Stimulated activated CD4-positive, alpha-beta T cell treated with anti-CD3 and anti-CD28 coated beads, Interleukin-1b, Interleukin-23, amount 100 ng/mL, for 48 hours (primary cell): Measurements from ENCODE around the gene BTNL9.
"Not testable (repeated sequence)": the region's sequence is repeated elsewhere in the genome, so short reads cannot be mapped to it uniquely, and the experiment has no call there.

ENCODE experiments used
- DNase-seq: peaks from one replicate; pipeline ENCODE4 v3.0.0-alpha.2; 2020

The BTNL9 gene

DNA sequence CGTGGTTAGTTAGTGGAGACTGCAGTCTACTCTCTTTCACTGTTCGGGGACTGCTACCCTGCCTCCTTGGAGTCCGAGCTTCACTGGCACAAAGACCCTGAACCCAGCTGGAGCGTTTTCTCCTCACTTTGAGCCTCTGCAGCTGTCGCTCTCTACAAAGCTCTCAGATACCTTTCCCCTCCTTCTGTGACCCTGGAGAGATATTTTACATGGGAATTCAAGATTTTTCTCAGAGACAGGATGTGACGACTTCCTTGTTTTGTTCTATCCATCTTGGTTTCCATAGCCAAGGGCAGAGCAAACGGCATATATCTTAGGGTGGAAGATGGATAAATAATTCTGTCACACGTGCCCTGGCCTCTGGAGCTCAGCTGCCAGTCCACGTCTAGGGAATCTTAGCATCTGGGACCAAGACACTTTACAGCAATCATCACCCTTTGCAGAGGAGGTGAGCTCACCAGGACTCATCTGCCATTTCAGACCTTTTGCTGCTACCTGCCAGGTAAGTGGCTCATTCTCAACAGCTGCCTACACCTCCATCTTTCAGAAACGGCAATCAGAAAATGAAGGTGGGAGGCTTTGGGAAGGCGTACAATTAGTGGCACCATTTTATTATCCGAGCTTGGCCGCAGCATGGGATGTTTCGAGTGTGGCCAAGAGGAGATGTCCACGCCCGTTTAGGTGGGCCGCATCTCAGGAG is at the start of gene BTNL9:
Gene BTNL9 (plus strand): TSS at position 336 of the 700 bp plus-strand sequence. CDS start 5,224 bp downstream, outside the sequence.
- DNase-seq = no peak

DNA sequence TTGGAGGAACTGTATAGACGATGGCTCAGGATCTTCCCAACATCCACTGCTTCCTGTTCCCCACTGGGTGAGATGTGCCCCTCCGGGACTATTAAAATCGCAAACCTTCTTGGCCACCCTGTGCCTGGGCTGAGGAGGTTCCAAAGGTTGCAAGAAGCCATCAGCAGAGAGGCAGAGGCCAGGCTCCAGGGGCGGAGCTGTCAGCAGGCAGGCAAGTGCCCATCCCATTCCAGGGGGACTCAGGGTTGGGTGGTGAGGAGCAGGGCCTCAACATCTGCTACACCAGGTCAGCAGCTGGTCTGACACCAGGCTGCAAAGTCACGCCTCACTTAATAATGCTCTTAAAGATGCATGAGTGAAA is 49.2 kb upstream of the BTNL9 start:
- no peak for DNase-seq

DNA sequence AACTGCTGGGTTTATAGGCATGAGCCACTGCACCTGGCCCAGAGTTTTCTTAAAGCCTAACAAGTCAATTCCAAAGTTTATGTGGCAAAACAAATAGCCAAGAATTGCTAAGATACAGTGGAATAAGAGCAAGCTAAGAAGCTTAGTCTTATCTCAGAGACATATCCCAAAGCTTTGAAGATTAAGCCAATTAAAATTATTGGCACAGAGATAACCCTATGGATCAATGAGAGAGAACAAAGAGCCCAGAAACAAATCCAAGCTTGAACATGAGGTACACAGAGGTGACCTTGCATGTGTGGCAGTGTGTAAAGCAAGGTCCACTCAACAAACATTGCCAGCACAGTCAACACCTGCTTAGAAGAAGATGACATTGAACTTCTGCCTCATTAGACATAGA is 38.1 kb upstream of the BTNL9 start:
- no peak for DNase-seq

DNA sequence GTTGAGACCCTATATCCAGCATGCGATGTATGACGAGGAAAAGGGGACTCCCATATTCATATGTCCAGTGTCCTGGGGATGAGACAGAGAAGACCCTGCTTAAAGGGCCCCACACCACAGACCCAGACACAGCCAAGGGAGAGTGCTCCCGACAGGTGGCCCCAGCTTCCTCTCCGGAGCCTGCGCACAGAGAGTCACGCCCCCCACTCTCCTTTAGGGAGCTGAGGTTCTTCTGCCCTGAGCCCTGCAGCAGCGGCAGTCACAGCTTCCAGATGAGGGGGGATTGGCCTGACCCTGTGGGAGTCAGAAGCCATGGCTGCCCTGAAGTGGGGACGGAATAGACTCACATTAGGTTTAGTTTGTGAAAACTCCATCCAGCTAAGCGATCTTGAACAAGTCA is 34.3 kb upstream of the BTNL9 start:
- no peak for DNase-seq

DNA sequence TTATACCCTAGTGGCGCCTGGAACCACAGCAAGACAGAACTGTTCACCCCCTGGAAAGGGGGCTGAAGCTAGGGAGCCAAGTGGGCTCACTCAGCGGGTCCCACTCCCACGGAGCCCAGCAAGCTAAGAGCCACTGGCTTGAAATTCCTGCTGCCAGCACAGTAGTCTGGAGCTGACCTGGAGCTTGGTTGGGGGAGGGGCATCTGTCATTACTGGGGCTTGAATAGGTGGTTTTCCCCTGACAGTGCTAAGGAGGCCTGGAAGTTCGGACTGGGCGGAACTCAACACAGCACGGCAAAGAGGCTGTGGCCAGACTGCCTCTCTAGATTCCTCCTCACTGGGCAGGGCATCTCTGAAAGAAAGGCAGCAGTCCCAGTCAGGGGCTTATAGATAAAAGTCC is 31.9 kb upstream of the BTNL9 start:
- no peak for DNase-seq

DNA sequence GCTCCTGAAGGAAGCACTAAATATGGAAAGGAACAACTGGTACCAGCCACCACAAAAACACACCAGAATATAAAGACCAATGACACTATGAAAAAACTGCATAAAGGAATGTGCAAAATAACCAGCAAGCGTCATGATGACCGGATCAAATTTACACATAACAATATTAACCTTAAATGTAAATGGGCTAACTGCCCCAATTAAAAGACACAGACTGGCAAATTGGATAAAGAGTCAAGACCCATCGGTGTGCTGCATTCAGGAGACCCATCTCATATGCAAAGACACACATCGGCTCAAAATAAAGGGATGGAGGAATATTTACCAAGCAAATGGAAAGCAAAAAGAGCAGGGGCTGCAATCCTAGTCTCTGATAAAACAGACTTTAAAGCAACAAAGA is 30.0 kb upstream of the BTNL9 start:
- DNase-seq = not testable (repeated sequence)

DNA sequence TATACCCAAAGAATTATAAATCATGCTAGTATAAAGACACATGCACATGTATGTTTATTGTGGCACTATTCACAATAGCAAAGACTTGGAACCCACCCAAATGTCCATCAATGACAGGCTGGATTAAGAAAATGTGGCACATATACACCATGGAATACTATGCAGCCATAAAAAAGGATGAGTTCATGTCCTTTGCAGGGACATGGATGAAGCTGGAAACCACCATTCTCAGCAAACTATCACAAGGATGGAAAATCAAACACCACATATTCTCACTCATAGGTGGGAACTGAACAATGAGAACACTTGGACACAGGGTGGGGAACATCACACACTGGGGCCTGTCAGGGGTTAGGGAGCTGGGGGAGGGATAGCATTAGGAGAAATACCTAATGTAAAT is 25.4 kb upstream of the BTNL9 start:
- DNase-seq = not testable (repeated sequence)

DNA sequence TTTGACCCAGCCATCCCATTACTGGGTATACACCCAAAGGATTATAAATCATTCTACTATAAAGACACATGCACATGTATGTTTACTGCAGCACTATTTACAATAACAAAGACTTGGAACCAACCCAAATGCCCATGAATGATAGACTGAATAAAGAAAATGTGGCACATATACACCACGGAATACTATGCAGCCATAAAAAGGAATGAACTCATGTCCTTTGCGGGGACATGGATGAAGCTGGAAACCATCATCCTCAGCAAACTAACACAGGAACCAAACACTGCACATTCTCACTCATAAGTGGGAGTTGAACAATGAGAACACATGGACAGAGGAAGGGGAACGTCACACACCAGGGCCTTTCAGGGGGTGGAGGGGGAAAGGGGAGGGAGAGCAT is 22.6 kb upstream of the BTNL9 start:
- DNase-seq = not testable (repeated sequence)

DNA sequence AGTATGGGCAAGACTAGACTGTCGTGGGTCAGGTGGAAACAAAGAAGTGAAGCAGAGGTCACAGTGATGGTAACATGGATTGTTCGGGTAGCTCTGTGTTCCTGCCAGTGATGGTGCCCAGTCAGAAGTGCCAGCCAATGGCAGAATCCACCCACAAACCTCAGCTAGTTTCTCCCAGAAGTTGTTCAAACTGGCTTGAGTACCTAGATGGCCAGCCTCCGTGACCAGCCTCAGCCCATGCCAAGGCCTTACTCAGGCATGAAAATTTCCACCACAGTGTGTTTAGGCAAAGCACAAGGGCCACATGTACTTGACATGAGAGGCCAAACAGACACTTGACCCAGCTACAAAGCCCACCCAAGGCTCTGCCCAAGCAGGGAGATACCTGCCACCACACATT is 19.4 kb upstream of the BTNL9 start:
- no peak for DNase-seq

DNA sequence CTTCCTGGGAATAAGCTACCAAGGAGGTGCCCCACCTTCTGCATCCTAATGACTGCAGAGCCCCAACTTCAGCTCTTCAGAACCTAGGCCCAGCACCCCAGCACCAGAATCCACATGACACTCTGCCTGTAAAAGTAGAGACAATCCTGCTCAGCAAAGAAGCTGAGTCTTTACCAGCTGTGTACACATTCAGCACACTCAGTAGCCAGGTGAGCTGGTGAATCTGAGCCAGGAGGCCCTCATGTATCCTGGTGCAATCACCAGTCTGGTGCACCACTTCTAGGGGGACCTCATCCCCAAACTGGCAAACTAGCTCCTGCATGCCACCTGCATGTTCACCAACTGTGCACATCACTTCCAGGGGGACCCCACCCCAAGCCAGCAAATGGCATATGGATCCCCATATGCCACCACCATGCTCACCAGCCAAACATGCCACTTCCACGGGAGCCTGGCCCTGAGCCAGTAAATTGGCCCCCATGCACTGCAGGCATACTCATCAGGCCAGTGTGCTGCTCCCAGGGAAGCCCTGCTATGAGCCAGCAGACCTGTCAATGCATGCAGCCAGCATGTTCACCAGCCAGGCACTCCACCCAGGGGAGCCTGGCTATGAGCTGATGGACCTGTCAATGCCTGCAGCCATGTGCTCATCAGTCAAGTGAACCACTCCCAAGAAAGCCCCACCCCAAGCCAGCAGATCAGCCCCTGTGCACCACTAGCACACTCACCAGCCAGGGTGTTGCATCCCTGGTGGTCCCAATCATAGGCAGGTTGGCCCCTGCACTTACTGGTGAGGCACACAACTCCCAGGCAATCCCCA is 15.6 kb upstream of the BTNL9 start:
- DNase-seq = no peak

DNA sequence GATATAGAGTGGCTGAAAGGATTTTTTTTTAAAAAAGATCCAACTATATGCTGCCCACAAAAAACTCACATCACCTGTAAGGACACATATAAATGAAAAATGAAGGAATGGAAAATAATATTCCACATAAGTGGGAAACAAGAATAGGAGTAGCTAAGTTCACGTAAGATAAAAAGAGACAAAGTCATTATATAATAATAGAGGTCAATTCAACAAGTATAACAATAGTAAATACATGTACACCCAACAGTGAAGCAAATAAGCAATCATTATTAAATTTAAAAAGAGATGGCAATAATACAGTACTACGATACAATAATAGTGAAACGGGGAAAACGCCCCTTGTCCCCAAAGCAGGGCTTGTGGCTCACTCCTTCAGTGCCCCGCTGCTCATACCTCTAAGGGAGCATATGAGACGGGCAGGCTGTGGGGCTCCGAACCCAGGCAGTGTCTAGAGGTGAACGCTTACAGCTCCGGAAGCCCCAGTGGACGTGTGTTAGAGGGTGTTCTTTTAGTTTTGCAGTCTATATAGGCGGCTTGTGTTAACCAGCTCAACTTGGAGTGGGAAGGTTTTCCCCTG is 12.5 kb upstream of the BTNL9 start:
- DNase-seq = no peak

DNA sequence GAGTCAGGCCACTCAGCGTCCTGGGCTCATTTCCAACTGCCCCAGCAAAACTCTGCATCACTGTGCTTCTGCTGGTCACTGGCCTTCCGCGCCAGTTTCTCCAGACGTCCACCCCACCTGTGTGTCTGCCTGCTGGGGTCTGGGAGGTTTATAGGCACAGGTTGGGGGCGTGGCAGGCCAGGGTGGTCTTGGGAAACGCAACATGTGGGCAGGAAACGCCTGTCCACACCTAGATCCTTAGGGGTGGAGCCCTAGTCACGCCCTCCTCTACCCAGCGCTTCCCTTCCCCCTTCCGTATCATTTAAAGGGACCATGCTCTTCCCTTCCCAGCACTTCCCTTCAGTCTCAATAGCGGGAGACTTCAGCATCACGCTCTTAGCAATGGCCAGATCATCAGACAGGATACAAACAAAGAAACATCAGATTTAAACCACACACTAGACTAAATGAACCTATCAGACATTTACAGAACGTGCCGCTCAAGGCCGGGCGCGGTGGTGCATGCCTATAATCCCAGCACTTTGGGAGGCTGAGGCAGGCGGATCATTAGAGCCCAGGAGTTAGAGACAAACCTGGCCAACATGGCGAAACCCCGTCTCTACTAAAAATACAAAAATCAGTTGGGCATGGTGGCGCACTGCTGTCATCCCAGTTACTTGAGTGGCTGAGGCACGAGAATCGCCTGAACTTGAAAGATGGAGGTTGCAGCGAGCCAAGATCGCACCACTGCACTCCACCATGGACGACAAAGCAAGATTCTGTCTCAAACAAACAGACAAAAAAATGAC is 11.8 kb upstream of the BTNL9 start:
- no peak for DNase-seq

DNA sequence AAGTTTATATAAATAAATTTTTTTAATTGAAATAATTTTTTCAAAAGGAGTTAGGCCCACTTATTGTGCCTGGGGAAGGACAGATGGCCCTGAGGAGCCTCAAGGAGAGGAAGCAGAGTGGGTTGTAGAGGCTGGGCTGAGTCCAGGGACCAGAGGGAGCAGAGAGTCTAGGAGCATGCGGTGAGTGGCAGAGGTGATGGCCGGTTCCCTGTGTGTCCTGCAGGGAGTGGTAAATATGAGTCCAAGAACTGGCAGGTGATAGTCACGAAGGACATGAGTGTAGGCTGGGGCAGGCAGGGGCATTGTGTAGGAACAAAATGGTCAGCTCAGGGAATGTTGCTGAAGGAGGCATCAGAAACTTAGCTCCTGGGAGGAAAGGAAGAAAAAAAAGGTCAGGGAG is 8.3 kb upstream of the BTNL9 start:
- DNase-seq = no peak

DNA sequence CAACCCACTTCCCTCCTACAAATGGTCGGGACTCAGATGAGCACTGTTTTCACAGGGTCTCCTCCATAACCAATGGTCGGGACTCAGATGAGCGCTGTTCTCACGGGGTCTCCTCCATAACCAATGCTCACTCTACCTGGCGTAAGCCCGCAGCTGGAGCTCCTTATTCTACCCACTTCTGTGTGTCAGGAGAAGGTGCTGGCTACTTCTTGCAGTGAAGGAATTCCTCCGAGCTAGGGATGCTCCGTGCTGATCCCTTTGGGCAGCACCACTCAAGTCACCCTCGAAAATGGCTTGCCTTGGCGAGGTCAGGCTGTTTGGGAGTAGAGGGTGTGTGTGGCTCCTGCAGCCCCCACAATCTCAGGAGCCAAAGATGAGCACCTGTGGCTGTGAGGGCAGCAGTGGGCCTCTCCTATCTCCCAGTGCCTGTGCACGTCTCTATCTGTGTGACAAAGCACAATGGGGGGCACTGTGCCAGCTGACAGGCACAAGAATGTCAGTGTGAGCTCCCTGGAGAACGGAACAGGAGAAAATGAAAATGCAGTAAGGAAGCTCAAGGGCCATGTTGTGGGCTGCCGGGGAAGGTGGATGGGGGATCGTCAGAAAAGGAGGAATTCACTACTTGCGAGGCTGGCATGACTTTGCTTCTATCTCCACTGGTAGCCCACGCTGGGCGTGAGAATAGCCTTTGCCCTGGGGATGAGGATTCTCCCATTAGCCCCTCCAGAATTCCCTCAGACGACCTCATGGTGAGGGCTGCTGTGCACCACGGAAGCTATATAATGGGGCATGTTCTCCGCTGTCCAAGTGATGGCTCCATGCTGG is 3.9 kb upstream of the BTNL9 start:
- DNase-seq = no peak

DNA sequence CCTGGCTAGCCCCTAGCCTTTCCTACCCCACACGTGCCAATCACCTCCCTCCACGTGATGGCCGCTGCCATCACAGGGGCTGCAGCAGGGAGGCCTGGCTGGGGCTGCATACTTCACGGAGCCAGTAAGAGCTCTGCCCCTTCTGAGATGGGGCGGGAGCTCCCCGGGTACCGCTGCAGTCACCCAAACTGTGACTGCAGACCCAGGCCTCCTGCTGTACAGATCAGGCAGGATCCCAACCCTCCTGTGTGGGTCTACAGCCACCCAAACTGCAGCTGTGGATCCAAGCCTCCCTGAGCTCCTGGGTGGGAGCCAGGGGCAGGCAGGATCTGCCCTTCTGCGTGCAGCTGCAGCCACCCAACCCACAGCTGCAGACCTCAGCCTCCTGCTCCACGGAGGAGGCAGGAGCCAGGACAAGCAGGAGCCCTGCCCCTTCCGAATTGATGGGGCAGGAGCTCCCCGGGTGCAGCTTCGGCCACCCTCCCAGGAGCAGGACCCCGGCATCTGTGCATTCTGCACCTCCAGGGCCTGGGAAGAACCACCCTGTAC is 3.2 kb upstream of the BTNL9 start:
- DNase-seq = no peak

DNA sequence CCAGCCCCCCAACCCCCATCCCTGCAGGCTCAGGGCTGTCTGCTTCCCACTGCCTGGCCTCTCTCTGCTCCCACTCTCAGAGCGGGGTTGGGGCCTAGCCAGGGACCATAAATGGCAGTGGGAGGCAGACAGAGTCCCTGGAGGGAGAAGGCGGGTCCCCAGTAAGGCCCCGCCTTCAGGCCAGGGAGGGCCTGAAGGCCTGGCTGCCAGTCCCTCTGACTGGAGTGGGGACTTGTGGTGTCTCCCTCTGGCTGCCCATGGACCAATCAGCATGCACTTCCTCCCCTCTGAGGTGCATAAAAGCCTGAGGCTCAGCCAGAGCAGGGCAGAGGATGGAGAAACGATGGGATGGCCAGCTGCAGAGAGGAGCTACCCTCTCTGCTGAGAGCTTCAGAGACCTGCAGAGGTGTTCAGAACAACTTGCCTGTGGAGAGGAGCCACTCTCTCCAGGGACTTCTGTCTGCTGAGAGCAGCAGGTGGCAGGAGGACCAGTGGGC is 2.7 kb upstream of the BTNL9 start:
- DNase-seq = no peak

DNA sequence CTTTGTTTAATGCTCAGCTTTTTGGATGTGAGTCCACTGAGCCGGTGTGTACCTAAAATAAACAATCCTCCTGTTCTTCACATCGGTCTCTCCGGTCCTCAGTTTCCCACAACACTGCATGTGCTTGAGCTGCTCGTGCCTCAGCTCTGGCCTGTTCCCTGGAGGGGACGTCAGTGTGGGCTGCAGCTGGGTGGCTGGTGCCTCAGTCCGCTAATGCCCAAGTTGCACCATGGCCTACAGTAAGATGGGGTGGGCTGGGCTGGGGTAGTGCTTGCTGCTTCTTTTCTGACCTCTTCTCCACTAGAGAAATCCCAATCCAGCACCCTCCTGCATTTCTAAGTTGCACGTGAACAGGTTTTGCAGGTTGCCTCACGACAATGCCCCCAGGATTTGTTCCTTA is 595 bp upstream of the BTNL9 start:
- no peak for DNase-seq

DNA sequence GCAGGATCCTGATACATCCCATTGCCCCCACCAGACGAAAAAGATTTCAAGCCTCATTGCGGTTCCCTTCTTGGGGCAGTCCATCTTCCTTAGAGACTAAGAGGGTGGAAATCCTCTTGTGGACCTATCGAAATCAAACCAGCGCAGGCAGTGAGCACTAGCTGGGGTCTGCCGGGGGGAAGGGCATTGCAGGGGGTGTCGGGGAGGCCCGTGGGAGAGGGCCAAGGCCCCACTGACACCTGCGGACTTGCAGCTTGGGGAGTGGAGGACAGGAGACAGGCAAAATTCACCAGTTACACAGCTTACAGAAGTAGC is 522 bp downstream of the BTNL9 start:
- DNase-seq = no peak

DNA sequence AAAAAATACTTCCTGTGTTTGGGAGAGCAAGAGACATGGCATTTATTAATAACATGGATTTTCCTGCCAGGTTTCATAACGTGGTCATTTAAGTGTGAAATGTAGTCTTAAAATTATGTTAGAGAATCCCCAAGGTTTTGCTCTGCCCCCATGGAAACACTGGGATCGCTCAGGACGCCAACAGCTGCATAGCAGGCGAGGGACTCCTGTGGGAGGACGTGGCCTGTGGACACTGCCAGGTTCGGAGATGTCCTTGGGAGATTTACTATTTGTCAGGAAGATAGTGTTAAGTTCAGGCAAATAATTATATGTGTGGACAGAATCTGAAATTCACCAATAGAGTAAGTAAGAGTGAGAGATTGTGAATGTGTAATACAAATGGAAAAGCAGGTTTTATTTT is 977 bp downstream of the BTNL9 start:
- DNase-seq = no peak

DNA sequence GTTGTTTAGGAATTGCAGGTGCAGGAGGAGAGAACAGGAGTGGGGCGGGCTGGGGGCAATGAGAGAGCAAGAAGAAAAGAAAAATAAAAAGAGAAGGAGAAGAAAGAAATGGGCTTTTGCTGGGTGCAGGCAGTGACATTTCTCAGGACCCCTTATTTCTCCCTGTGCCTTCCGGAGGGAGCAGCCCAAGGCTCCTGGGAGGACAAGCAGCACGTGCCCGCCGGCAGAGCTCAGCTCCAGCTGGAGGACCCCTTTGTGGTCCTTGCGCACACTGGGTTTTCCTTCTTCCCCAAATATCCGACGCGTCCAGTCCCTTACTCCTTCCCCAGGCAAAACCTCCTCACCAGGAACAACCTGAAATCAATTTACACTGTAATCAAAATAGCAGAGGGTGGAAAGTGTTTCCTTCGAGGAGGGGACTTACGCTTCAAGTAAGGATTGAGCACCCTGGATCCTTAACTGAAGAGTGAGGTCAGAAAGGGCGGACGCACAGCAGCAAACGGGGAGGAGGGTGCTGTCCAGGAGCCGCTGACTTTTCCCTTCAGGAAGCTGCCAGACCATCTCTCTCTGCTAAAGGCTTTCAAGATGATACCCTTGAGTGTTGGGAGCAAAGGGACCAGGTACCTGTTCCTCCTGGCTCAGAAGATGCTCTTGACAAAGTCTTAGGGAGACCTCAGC is 2.1 kb downstream of the BTNL9 start:
- no peak for DNase-seq

DNA sequence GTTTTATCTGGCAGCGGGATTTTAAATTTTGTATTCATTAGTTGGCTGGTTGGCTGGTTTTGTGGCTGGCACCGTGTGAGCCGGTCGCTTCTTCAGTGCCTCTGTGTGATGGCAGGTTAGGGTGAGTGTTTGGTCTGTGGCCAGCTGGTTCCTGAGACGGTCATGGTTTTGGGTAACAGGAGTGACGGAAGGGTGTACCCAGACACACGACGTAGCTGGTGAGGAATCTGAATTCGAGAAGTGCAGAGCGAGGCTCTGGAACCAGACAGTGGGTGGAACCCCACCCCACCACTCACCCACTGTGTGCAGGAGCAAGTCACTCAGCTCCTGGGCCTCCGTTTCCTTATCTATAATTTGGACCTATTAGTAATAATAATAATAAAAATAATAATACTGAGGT is 2.7 kb downstream of the BTNL9 start:
- DNase-seq = no peak
